Measurements from ENCODE around the gene GSX2.

Gene GSX2

DNA sequence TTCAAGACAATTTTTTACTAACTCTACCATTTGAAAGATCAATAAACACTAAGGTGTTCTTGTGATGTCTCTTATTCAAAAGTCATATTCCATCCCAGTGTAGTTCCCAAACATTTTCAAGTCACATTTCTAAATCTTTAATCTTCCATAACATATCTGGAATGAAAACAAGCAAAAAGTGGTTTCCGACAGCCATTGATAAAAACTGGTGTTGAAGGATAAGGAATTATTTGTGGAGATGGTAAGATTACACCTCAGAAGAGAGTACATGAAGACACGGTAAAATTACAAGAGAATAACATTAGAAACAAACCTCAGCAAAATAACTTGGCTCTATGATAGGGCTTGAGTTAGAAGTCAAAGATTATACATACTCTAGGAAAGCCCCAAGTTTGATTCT is 39.8 kb upstream of the GSX2 start:
- TF ChIP-seq, protein P1, sequence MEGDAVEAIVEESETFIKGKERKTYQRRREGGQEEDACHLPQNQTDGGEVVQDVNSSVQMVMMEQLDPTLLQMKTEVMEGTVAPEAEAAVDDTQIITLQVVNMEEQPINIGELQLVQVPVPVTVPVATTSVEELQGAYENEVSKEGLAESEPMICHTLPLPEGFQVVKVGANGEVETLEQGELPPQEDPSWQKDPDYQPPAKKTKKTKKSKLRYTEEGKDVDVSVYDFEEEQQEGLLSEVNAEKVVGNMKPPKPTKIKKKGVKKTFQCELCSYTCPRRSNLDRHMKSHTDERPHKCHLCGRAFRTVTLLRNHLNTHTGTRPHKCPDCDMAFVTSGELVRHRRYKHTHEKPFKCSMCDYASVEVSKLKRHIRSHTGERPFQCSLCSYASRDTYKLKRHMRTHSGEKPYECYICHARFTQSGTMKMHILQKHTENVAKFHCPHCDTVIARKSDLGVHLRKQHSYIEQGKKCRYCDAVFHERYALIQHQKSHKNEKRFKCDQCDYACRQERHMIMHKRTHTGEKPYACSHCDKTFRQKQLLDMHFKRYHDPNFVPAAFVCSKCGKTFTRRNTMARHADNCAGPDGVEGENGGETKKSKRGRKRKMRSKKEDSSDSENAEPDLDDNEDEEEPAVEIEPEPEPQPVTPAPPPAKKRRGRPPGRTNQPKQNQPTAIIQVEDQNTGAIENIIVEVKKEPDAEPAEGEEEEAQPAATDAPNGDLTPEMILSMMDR (IDR thresholded peaks at IDR 0.05; ENCODE audit: low read depth, low read length, missing control alignments) = no peak
- no peak overlapping the region for H3K4me3 ChIP-seq (replicated peaks; ENCODE audit: low read depth, low read length)
- DNase-seq (ENCODE audit: extremely low read depth, low read depth) = no peak

DNA sequence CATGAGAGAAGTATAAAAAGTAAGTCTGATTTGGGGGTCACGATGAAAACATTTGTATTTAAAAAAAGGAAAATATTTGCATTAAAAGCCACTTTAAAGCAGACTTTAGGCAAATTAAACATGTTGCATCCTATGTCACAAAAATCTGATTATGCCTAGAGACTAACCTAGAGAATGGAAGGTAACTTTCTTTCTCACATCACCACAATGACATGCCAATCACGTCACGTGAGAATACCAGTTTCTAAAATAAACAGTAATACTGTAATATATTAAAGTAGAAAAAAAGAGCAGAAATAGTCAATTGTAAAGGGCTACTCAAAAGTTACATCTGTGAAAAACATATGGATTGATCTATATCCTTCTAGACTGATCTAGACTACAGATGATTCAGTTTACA is 38.9 kb upstream of the GSX2 start:
- TF ChIP-seq, protein P1 (IDR thresholded peaks at IDR 0.05; ENCODE audit: low read depth, low read length, missing control alignments) = no peak
- DNase-seq (ENCODE audit: extremely low read depth, low read depth) = no peak
- H3K4me3 ChIP-seq (replicated peaks; ENCODE audit: low read depth, low read length) = peak overlapping the region; percentile 19; the same call in 1 of the 2 replicates

DNA sequence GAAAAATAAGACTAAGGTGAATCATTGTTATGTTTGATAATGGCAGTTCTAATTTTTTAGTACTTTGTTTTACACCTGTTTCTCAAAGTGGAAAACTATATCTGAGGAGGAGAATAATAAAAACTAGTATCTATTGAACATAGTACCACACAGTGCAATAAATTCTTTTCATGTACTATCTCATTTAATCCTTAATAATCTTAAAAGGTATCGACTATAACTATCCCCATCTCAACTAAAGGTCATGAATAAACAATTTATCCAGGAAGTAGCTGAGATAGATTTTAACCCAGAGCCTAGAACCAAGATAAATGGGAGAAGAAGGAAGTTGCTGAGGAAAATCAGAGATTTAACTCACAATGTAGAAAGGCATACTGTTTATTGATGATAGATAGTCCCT is 38.1 kb upstream of the GSX2 start:
- TF ChIP-seq, protein P1 (IDR thresholded peaks at IDR 0.05; ENCODE audit: low read depth, low read length, missing control alignments) = no peak
- no peak for DNase-seq (ENCODE audit: extremely low read depth, low read depth)
- H3K4me3 ChIP-seq (replicated peaks; ENCODE audit: low read depth, low read length) = peak overlapping the region; percentile 95

DNA sequence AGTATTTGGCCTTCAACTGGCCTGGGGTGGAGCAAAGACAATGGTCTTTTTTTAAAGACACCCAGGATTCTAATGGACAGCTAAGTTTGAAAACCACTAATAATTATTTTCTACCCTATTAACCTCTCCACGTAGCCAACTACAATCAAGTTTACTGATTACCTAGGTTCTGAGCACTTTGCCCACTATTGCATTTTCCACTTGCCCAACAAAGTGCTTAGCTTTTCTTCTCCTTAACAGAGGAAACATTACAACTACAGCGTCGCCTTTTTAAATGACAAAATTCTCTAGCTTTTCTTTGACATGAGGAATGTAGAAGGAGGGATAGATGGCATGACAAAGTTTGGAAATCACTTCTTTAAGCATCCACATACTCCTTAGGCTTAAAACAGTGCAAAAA is 37.6 kb upstream of the GSX2 start:
- no peak for DNase-seq (ENCODE audit: extremely low read depth, low read depth)
- TF ChIP-seq, protein P1 (IDR thresholded peaks at IDR 0.05; ENCODE audit: low read depth, low read length, missing control alignments) = no peak
- H3K4me3 ChIP-seq (replicated peaks; ENCODE audit: low read depth, low read length) = peak overlapping the region; percentile 95

DNA sequence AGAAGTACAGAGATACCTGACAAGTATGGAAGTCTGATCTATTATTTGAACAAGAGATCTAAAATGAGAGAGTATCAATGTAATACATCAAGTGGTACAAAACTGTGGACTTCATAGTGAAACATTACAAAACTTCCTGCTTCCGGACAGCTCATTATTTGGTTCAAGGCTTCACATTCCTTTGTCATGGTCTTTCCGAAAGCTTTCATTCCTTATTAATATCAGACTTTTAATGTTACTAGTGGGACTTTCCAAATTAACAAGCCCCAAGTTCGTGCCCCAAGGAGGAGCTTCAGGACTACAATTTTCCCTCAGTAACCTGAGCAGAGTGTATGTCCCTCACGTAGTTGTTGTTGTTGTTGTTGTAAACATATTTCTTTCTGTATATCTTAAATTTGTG is 36.7 kb upstream of the GSX2 start:
- TF ChIP-seq, protein P1 (IDR thresholded peaks at IDR 0.05; ENCODE audit: low read depth, low read length, missing control alignments) = no peak
- DNase-seq (ENCODE audit: extremely low read depth, low read depth) = no peak
- H3K4me3 ChIP-seq (replicated peaks; ENCODE audit: low read depth, low read length) = peak overlapping the region; percentile 95

DNA sequence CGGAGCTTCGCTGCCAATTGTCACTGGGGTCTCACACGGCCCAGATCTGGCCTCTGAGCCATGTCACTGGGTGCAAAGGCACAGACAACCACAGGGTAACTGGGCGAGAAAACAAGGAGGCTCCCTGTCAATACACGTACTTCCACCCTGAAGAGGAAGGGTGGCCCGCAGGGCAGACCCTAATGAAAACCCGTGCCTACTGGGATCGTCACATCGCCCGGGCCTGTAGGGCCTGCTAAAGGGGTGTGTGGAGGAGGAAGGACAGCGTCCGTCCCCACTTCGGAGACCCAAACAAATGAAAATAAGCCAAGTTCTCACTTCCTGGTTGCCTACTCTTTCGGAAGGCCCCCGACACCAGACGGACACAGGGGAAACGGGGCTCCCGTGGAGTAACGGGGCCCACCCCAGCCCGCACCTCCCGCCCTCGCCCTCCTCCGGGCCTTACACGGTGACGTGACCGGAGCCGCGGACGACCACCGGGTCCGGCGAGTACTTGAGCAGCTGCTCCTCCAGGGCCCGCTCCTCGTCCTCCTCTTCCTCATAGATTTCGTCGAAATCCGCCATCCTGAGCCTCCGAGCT is 36.1 kb upstream of the GSX2 start:
- no peak for DNase-seq (ENCODE audit: extremely low read depth, low read depth)
- TF ChIP-seq, protein P1 (IDR thresholded peaks at IDR 0.05; ENCODE audit: low read depth, low read length, missing control alignments) = no peak
- peak overlapping the region; percentile 95 for H3K4me3 ChIP-seq (replicated peaks; ENCODE audit: low read depth, low read length)
